PFSK-1 (cell line): Measurements from ENCODE around the gene OR7G1.

Experiments
- FOXP2 ChIP-seq: optimal IDR thresholded peaks from 2 replicates; pipeline ENCODE3; 2011; ENCODE audit warnings: borderline replicate concordance, control low read depth, inconsistent platforms; ENCODE audit not compliant: insufficient read depth; ENCODE audit errors: extremely low read length, extremely low read depth
- POLR2AphosphoS5 ChIP-seq: IDR thresholded peaks from 2 replicates; pipeline ENCODE4 v1.6.1; 2012; ENCODE audit warnings: low read depth, mild to moderate bottlenecking, control low read depth, low read length, moderate library complexity
- REST ChIP-seq, 2 experiments: IDR thresholded peaks; 2 replicates each; pipeline versions ENCODE4 v1.6.1 to v1.8.0; 2011 to 2012; ENCODE audit warnings: low read depth in 2 of 2, low read length in 2 of 2, control low read depth in 1 of 2, inconsistent platforms in 1 of 2, mild to moderate bottlenecking in 1 of 2, moderate library complexity in 1 of 2; ENCODE audit not compliant: insufficient read depth in 1 of 2
- SIN3A ChIP-seq: IDR thresholded peaks from 2 replicates; pipeline ENCODE4 v1.6.1; 2012; ENCODE audit warnings: mild to moderate bottlenecking, low read length, moderate library complexity, borderline replicate concordance; ENCODE audit not compliant: insufficient read depth
- TAF1 ChIP-seq: IDR thresholded peaks from 2 replicates; pipeline ENCODE4 v1.6.1; 2012; ENCODE audit warnings: low read length, control low read depth, borderline replicate concordance; ENCODE audit not compliant: insufficient read depth

OR7G1 gene

DNA sequence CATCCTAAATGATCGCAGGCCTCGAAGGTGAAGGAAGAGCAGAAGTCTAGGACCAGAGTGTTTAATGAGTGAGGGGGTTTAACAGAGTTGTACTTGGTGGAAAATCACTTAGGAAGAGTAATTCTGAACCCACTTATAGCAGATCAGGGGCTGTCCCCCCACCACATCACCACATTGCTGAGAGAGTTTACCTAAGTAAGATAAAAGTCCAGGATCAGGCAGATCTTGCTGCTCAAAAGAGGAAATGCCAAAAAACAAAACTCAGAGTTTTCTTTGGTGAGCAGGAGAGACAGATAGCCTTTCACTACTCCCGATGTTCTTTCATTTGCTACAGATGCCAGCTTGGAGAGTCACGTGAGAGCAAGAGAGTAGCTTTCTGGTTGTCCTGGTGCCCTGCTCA is 40.0 kb upstream of the OR7G1 start:
- TF ChIP-seq POLR2AphosphoS5, result no peak
- no peak for TF ChIP-seq TAF1
- no peak for TF ChIP-seq FOXP2
- TF ChIP-seq REST (IDR thresholded peaks at IDR 0.05; ENCODE audit: insufficient read depth in 1 of 2, low read depth in 2 of 2, low read length in 2 of 2), result no peak
- TF ChIP-seq SIN3A, result no peak

DNA sequence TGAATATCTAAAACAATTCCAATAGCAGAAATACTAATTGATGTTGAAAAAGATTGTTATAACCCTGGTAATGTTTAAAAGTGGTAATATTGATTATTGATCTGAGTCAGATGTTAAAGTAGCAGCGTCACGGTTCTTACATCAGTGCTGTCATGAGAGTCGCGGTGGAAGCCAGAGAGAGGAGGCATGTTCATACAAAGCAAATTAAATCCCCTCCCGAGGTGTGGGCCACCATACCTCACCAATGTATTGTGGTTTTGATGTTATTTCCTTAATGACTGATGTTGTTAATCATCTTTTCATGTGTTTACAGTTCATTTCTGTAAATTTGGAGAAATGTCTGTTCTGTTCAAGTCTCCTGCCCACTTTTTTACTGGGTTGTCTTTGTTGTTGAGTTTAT is 35.8 kb upstream of the OR7G1 start:
- TF ChIP-seq TAF1 (no peak), REST (IDR thresholded peaks at IDR 0.05; ENCODE audit: insufficient read depth in 1 of 2, low read depth in 2 of 2, low read length in 2 of 2) (no peak), SIN3A (no peak)

DNA sequence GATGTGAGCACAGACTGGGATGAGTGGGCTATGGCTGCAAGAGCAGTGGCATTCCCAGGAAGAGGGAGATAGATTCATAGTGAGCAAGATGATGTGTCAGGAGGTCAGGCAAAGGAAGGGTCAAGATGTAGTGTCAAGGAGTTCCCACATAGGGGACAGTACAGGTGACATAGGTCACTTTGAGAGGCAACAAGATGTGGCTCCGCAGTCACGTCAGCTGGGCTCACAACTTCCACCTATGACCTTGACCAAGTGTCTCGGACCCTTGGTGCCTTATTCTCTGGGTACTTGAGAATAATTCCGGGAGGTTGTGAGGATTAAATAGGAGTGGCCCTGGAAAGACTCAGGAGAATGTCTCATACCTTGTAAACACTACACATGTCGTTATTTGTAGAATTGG is 35.1 kb upstream of the OR7G1 start:
- no peak for TF ChIP-seq POLR2AphosphoS5
- no peak for TF ChIP-seq FOXP2
- TF ChIP-seq REST (IDR thresholded peaks at IDR 0.05; ENCODE audit: insufficient read depth in 1 of 2, low read depth in 2 of 2, low read length in 2 of 2), result no peak
- no peak for TF ChIP-seq TAF1
- no peak for TF ChIP-seq SIN3A

GRCh38 chr19:9149997-9150396 is 34.4 kb upstream of the OR7G1 start:
- TF ChIP-seq FOXP2, result no peak
- TF ChIP-seq TAF1, result no peak
- TF ChIP-seq POLR2AphosphoS5, result no peak
- no peak for TF ChIP-seq SIN3A
- no peak for TF ChIP-seq REST (IDR thresholded peaks at IDR 0.05; ENCODE audit: insufficient read depth in 1 of 2, low read depth in 2 of 2, low read length in 2 of 2)

DNA sequence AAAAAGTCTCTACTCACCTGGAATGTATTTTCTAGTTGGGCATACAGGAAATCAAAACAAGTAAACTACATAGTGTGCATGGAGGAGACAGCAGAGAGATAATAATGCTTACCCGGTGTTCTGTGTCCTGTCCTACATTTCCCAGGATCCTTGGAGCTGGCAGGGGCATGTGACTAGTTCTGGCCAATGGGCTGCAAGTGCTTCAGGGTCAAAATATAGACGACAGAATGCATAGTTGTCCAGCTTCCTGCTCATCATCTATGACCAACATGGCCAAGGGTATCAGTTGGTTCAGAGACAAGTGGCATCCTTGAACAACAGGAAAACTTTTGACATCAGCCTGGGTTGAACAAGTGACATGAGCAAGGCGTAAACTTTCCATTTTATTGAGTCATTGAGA is 33.1 kb upstream of the OR7G1 start:
- TF ChIP-seq TAF1 (no peak), FOXP2 (no peak), POLR2AphosphoS5 (no peak), SIN3A (no peak), REST (IDR thresholded peaks at IDR 0.05; ENCODE audit: insufficient read depth in 1 of 2, low read depth in 2 of 2, low read length in 2 of 2) (no peak)
